Activated gamma-delta T cell treated with Interleukin-2 at 50 U/mL for 16 hours (primary cell): ENCODE measurements around the gene TMEM108.

Source experiments
- DNase-seq: peaks from one replicate; pipeline ENCODE4 v3.0.0-alpha.2; 2020

Gene TMEM108

DNA sequence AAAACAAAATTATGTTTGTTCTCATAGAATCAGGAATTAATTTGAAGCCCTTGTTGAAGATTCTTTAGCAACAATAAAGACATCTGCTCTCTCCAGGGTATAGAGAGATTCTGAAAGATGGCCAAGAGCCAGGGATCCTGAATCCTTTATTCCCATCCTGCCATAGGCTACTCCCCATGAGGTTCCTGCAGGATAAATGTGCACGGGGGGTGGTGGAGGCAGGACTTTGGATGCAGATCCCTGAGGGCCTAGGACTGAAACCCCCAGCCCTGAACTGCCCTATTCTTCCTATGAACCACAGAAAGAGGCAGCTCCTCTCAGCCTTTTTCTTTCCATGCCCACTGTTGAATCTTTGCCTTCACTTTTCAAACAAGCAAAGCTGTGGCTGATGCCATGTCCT is 17.1 kb downstream of the TMEM108 start:
- no peak for DNase-seq

DNA sequence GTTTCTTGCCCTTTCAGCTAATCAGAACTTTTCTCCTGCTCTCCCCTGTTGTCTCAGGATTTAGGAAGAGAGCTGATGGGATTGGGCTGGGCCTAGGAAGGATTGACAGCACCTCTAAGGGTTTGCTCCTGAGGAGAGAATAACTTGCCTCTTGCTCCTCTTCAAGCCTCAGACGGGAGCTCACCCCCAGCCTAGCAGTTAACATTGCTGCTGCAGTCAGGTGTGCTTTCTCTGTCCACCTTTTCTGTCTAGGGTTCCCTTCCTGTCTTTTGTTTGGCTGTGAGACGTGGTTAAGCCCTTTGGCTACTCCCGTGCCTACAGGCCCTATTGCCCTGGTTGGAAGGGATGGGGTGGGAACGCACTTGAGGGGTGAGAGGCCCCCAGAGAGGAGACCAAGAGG is 20.1 kb downstream of the TMEM108 start:
- DNase-seq: no peak

DNA sequence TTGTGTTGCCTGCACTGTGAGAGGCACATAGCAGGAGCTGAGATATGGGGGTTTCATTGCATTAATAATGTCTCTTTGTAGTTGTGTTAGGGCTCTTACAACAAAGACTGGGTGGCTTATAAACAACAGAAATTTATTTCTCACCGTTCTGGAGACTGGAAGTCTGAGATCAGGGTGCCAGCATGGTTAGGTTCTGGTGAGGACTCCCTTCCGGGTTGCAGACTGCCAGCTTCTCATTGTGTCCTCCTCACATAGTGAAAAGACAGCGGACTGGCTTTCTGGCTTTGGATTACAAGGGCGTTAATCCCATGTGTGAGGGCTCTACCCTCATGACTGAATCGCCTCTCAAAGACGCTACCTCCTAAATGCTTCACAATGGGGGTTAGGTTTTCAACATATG is 20.6 kb downstream of the TMEM108 start:
- no peak for DNase-seq

DNA sequence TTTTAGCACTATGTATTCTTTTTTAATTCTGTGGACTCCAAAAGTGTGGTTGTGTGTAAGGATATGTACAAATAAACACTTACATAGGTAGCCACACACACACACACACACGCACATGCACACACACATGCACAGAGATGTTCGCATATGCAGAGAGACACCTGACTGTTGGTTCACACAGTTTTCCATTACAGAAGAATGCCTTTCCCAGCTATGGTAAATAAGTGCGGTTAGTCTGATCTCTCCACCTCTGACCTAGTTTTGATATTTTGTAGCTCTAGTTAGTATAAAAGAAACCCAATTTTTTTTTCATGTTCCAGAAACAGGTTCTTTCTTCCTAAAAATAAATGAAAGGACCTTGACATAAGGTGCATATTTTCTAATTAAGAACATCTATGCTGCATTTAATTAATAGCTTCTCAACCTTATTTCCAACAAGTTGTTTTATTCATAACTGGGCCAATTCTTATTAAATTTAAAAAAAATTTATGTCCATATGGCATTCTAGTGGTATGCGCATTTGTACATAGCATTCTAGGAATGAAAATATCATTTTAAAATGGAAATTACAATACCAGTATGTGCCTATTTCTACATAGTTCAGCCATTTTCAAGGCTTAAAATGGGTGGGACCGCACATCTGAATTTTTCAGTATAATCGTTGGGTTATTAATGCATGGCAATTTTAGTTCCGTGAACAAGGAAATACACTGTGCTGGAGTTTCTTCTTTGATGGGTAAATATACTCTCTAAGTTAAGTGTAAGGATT is 27.2 kb downstream of the TMEM108 start:
- no peak for DNase-seq

DNA sequence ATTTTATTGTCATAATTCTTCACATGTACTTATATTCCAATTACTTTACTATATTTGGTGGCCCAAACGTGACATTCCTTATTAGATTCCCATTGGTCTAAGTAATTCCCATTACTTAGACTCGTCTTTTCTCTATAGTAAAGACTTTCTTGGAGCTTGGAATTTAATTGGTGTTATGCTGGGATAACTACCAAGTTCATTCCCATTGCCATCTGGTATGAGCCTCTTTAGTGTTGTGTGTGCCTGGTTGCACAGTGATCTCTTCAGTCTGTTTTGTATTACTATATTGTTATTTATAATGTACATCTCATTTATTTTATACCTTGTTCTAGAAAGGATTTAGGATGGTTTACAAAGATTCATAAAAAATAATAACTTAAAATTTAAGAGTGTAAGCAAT is 27.8 kb downstream of the TMEM108 start:
- no peak for DNase-seq

DNA sequence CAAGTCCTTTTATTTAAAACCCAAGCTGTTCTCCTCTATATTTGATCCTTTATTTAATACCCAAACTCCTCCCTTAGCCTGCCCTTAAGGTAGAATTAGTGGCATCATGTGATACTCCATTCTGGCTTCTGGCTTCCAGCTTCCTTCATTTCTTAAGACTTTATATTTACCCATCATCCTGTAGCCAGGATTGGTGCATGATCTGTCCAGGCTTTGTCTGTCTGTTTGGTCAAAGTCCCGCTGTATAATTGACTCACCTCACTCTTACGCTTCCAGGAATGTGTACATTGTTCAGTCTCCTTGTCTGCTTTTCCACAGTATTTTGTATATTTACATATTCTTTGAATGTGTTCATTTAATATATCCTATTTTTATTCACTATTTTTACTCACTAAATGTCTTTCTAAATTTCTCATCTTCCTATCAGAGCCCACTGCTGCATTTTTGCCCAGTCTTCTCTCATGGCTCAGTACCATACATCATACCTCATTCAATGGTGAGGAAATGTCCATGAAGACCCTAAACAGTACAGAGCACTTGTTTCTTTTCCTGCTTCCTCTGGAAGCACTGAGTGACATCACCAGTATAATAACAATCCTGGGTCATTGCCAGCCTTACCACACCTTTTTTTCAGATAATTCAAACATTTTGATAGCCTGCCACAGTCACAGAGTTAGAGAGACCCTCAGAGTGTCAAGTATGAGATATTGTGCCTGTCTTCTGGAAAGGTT is 31.5 kb downstream of the TMEM108 start:
- DNase-seq: no peak

DNA sequence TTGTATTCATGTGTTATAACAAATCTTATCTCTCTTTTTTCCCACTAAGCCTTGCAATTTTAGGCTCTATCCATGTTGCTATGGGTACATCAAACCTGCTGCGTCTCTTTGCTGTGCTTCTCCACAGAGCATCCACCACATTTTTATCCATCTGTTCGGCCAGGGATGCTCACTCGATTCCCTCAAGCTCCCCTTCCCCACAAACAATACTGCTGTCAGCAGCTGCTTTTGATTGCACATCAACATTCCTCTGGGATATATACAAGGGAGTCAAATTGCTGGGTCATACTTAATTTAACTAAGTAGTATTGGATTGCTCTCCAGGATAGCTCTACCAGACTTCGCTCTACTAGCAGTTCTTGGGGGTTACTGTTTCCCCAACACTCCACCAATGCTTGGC is 36.8 kb downstream of the TMEM108 start:
- DNase-seq: no peak

DNA sequence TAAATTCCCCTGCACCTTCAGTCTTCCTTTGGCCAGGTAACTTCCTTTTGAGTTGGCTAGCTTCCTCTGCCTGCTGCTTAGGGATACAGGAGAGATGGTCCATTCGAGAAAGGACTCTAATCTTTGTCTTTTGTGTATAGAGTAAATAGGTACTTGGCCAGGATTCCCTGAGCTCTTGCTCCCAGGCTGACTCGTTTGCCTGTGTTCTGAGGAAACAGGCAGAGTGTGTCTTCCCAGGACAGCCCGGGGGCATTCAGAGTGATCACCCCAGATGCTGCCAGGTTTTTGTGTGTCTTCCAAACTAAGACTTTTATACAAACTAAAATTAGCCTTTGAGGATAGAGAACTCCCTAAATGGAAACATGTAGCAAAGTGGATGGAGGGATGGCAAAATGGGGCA is 39.5 kb downstream of the TMEM108 start:
- DNase-seq: no peak

DNA sequence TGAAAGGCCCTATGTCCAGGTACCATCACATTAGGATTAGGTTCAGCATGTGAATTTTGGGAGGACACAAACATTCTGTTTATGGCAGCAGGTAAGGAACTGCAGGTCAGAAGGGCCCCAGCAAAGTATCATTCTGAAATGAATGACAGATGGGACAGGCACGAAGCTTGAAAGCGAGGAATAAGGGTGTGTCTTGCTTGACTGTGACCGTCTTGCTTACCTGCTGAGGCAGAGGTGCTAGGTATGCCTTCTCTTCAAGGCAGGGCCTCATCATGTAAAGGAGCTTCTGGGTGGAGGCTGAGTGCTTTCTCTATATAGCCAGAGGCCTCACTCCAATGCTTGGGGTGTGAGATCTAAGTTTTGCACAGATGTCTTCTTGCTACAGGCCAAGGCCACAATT is 41.4 kb downstream of the TMEM108 start:
- DNase-seq: no peak

DNA sequence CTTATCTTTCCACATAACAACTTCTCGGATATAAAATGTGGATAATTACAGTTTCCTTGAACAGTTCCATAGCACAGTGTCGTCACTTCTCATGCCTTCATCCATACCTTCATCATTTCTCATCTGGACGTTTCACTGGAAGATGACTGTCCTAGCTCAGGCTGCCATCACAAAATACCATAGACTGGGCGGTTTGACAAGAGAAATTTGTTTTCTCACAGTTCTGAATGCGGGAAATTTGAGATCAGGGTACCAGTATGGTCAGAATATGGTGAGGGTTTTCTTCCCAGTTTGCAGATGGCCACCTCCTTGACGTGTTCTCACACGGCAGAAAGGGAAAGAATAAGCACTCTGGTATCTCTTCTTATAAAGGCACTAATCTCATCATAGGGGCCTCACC is 42.8 kb downstream of the TMEM108 start:
- no peak for DNase-seq

DNA sequence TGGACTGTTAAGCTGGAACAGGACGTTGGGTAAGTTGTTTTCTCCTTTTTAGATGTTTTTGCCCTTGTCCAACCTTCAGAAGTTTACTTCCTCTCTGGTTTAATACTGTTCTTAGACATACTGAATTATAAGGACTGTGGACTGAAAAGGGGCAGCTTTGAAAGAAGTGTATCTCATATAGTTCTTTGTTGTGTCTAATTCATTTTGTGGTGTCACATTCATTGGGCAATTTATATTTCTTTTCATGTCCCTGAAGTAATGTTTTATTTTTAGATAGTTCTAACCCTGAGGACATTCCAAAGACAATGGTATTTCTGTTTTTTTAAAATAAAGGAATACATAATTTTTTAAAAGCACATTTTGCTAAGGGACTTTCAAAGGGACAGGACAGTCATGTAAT is 45.2 kb downstream of the TMEM108 start:
- no peak for DNase-seq

DNA sequence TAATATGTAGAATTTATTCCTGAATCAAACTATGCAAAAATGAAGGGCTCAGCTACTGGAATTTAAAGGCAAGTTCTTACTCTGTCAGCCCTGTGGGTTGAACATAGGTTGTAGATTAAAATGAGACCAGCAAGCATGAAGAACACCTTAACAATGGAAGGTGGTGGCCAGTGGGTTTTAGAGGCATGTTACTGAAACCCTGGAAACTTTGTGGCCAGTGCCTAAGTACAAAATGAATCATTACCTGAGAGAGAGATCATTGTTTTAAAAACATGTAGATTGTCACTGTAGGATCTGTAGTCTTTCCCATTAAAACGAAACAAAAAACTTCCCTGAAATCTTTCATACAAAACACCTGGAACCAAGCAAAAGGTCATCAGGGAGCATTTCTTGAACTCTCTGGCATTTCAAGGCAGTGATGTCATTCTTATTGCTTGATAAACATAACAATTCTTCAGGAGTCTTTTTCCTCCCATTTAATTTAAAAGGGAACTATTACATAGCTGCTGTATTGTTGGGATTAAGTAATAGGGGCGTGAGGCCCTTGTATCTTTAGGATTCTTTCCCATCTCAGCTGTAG is 51.8 kb downstream of the TMEM108 start:
- DNase-seq: no peak

DNA sequence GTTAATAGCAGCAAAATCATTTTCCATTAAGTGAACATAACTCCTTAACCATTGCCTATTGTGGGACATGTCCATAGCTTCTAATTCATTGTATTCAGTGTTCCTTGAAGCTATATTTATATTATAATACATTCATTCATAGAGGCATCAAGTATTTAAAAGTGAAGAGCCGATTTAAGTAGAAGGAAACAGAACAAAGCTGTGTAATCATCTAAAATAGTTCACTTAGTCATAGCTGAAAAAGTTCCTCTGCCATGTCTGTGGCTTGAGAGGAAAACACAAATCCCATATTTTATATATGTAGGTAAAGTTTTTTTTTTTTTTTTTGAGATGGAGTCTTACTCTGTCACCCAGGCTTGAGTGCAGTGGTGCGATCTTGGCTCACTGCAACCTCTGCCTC is 54.5 kb downstream of the TMEM108 start:
- no peak for DNase-seq

DNA sequence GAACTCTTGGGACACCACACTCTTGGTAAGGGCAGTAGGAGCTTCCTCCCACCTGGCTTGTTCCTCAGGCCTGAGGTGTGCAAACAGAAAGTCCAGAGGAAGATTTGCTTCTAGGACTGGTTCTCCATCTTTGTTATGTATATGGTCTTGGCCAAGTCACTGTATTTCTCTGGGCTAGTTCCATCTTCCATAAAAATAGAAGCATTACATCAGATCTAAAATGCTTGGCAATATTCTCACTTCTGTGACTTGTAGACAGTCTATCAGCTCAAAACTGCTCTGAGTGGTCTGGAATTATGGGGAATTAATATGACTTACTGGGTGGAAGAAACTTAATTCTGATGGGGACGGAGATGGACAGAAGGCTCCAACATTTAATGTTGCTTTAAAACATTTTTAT is 55.2 kb downstream of the TMEM108 start:
- no peak for DNase-seq

DNA sequence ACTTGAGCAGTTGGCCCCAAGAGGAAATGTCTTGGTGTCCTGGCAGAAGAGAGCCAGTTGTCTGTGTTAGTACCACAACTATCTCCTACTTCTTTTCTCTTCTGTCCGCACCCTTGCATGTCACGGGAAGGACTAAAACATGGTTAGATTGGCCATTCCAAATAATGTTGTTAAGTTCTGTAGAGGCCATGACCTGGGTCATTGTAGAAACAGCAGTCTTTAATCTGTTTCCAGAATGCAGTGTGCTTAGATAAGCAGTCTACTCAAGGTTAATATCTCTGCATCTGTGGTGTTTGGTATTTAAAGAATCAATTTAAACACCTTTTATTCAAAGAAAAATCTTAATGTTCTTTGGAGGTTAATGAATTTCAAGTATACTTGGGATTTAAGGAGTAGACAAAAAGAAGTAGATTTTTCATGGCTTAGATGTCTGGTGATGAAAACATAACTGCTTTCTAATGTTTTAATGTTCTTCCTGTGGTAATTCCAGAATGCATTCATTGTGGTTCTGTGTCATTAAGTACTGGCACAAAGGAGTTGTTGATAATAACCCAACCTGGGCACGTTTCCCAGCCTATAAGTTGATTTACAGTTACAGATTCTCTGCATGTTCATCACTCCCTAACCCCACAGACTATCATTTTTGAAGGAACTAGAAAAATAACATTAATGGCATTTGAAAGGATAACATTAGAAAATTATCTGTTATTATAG is 58.9 kb downstream of the TMEM108 start:
- no peak for DNase-seq

DNA sequence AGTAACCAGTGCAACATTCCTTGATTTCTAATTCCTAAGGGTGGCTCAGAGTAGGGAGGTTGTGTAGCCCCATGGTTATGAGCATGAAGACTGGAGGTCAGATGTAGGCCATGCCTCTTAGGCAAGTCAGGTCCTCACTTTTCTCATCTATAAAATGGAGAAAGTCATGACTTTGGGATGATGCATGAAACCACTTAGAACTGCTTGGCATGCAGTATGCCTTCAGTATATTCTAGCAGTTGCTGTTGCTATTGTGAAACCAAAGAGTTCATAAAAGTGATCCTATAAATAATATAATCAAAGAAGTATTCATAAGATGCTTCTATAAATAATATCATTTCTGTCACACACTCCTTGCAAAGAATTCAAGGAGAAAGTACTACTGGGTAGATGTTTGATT is 65.5 kb downstream of the TMEM108 start:
- no peak for DNase-seq

DNA sequence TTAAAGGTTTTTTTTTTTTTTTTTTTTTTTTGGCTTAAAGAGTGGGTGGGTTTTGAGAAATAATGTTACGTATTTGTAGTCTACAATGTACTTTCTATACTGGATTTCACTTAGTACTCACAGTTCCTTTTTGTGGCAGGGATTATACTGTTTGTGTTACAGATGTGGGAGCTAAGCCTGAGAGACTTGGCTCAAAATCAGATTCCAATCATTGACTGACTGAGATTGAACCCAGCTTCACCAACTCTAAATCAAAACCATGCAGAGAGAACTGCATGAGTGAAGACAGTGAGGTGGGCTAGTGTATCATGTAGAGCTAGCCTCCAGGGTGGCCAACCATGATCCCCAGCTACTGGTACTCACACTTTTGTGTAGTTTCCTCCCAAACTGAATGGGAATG is 68.0 kb downstream of the TMEM108 start:
- DNase-seq: no peak

DNA sequence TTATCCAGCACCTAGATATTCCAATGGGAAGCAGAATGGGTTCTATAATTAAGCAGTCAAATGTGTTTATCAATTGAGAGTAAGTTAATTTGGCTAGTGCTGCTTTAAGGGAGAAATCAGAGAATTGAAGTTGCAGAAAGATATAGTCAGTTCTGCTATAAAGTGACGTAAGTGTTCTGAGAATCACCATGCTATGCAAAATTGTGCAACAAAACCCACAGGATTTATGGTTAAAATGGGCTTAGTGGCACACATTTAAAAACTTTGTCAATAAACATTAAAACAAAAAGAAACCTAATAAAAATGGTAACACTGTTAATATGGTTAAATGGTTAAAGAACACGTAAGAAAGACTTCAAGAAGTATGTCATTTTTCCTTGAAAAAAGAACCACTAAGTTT is 74.5 kb downstream of the TMEM108 start:
- DNase-seq: no peak

DNA sequence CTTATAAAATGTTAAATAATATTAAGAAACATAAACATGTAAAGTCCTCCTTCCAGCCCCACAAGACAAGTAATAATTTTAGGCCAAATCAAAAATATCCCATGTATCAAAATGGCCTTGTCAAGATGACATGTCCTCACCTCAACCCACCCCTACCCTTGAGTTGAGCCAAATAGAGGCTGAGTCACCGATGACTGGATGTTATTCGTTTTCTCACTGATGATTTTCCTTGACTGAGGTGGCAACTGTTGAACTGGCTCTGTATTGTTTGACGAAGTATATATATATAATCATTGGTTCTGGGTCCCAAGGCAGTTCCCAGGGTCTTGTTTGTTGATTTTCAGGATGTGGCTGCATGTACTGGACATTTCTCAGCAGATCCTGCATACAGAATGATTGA is 75.3 kb downstream of the TMEM108 start:
- no peak for DNase-seq

DNA sequence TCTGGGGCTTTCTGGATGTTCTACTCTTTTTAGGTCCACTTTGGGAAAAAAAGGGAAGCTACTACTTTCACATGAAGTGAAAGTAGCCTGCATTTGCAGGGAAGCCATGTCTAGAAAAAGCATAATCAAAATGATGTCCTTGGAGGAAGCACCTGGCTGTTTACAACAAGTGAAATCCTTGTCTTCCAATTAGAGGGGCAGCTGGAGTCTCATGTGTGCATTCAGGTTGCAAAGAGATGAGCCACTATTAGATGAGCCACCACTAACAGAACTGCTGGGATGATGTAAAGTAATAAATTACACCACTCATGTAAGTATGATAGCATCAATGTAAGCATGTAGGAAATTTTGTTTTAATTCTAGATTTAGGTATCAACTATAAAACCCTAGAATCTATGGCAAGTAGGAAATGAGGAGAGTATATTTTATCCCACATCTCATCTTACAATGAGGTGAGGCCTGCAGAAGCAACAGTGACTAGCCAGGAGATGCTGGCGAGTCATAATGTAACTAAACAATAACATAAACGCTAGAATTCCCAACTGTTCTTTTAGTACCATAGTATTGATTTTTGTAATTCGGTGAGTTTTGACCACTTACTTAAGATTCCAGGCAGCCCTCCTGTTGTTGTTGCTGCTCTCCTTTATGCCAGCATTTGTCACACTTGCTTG is 75.9 kb downstream of the TMEM108 start:
- DNase-seq: no peak

DNA sequence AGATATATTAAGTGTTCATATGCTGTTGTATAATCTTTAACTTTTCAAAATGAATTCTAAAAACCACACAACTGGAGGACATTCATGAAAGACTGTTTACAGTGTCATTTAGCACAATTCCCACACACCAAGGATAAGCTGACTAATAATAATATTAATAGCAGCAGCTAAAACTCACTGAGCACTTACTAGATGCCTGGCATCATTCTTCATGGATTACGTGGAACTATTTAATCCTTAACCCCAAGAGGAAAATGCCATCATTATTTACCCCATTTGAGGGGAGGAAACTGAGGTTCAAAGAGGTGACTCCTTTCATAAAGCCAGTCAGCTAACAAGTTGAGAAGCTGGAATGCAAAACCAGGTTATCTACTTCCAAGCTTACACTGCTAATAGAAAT is 77.0 kb downstream of the TMEM108 start:
- no peak for DNase-seq

DNA sequence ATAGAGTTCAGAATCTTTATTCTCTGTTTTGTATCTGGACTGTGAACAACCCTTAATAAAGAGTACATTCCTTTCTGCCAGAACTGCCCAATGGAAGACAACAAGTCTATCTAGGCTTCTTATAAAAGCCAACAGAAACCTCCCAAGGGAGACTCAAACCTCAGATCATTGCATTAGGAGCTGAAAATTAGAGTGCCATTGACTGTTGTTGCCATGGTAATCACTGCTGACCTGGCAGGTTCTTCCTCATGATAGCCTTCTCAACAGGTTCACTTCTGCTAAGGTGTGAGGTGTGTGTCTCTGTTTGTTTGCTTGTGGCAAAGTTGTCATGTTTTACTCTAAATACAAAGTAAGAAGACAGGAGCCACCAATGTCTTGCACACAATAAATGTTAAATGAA is 79.2 kb downstream of the TMEM108 start:
- DNase-seq: no peak

DNA sequence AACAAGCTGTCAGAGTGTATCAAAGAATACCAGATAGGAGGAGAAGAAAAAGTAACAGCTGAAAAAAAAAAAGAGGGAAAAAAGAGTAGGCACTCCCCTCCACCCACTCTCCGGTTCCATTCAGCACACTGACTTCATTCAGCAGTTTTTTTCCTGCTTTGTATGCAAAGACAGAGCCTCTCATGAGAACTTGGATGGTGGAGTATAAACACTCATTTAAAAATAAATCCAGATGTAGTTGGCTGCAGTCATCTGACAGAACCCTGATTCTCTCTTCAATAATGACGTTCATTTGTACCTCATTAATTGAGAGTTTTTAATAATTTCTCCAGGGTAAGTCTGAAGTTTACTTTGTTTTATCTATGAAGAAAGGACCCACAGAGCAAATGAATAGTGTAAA is 81.0 kb downstream of the TMEM108 start:
- no peak for DNase-seq
